Loucy (cell line): Measurements from ENCODE around the gene MEIKIN.

Experiments
- H2AFZ ChIP-seq: fragments of 200-600 bp; sonication (generic); 2 replicates; pipeline ENCODE4 v1.6.0; 2016; ENCODE audit warnings: antibody characterized with exemption, mild to moderate bottlenecking, low read length, moderate library complexity
- H3F3A ChIP-seq: fragments of 200-600 bp; 2 replicates; pipeline ENCODE4 v1.6.0; 2016; ENCODE audit warnings: antibody characterized with exemption, low read depth, mild to moderate bottlenecking
- H3K27me3 ChIP-seq: fragments of 200-600 bp; sonication (generic); 2 replicates; pipeline ENCODE4 v1.6.1; 2014; ENCODE audit warnings: low read length, mild to moderate bottlenecking; ENCODE audit not compliant: insufficient read depth, poor library complexity, severe bottlenecking
- H3K36me3 ChIP-seq: fragments of 200-600 bp; sonication (generic); 2 replicates; pipeline ENCODE4 v1.6.1; 2016; ENCODE audit warnings: low read length; ENCODE audit not compliant: insufficient read depth
- H3K4me1 ChIP-seq: fragments of 200-600 bp; sonication (generic); 2 replicates; pipeline ENCODE4 v1.5.1; 2014; ENCODE audit warnings: low read length, mild to moderate bottlenecking; ENCODE audit not compliant: insufficient read depth, poor library complexity, severe bottlenecking
- H3K4me2 ChIP-seq: fragments of 200-600 bp; sonication (generic); 2 replicates; pipeline ENCODE4 v1.6.0; 2014; ENCODE audit warnings: antibody characterized with exemption, low read length, low read depth, mild to moderate bottlenecking; ENCODE audit not compliant: poor library complexity, severe bottlenecking
- H3K4me3 ChIP-seq: fragments of 200-600 bp; sonication (generic); 2 replicates; pipeline ENCODE4 v1.5.1; 2014; ENCODE audit warnings: low read length, mild to moderate bottlenecking, mixed read lengths; ENCODE audit not compliant: poor library complexity, severe bottlenecking
- H3K79me2 ChIP-seq: fragments of 200-600 bp; sonication (generic); 2 replicates; pipeline ENCODE4 v1.6.1; 2014; ENCODE audit warnings: low read length; ENCODE audit not compliant: insufficient read depth
- H3K9ac ChIP-seq: fragments of 200-600 bp; sonication (generic); 2 replicates; pipeline ENCODE4 v1.6.0; 2014; ENCODE audit warnings: mild to moderate bottlenecking, low read depth, low read length, moderate library complexity; ENCODE audit not compliant: poor library complexity, severe bottlenecking
- H3K9me2 ChIP-seq: fragments of 200-600 bp; sonication (generic); replicated peaks from 2 replicates; pipeline ENCODE4 v1.6.1; 2016; ENCODE audit warnings: low read depth, low read length, mixed read lengths
- H3K9me3 ChIP-seq: fragments of 200-600 bp; sonication (generic); 2 replicates; pipeline ENCODE4 v1.6.1; 2014; ENCODE audit warnings: mild to moderate bottlenecking, antibody characterized with exemption, low read length, low read depth; ENCODE audit not compliant: insufficient read depth
- H4K20me1 ChIP-seq: fragments of 200-600 bp; sonication (generic); 2 replicates; pipeline ENCODE4 v1.6.0; 2014; ENCODE audit warnings: antibody characterized with exemption, low read length, mild to moderate bottlenecking; ENCODE audit not compliant: insufficient read depth, poor library complexity, severe bottlenecking
- EZH2phosphoT487 ChIP-seq: fragments of 200-600 bp; IDR thresholded peaks from 2 replicates; pipeline ENCODE4 v1.6.1; 2018; ENCODE audit warnings: antibody characterized with exemption, mild to moderate bottlenecking, moderate library complexity, borderline replicate concordance
- TF ChIP-seq, protein P1 (sequence below): fragments of 200-600 bp; sonication (generic); conservative IDR thresholded peaks from 2 replicates; pipeline ENCODE4 v1.5.1; 2014; ENCODE audit warnings: mild to moderate bottlenecking, antibody characterized with exemption, low read length

Gene MEIKIN

DNA sequence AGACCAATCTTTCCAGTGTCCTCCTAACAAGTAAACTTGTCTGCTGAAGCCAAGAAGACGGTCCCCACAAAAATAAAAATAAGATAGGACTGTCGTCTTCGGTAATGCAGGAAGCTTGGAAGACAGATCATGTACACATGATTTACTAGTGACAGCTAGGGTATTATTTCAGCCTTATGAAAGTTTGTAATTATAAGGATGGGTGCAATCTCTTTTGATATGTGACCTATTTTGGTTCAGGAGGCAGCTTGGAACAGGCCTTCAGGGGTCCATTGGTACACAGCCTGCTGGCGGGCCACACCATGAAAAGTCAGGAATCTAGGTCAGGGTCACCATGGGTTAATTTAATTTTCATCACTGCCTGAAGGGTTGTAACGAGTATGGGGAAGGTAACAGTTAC is 13.7 kb upstream of the MEIKIN start:
- Histone ChIP-seq H3K9me3 (no peaks in the 10 kb centered on the region), H3K4me1 (no peaks in the 10 kb centered on the region), H3K27me3 (no peaks in the 10 kb centered on the region), H3K4me3 (no peak overlapping the region), H3K79me2 (no peaks in the 10 kb centered on the region), H3K9me2 (no peaks in the 10 kb centered on the region), H2AFZ (no peak overlapping the region), H3F3A (no peaks in the 10 kb centered on the region), H3K36me3 (no peaks in the 10 kb centered on the region), H3K4me2 (no peak overlapping the region), H4K20me1 (no peaks in the 10 kb centered on the region), H3K9ac (no peak overlapping the region)
- TF ChIP-seq, protein P1, sequence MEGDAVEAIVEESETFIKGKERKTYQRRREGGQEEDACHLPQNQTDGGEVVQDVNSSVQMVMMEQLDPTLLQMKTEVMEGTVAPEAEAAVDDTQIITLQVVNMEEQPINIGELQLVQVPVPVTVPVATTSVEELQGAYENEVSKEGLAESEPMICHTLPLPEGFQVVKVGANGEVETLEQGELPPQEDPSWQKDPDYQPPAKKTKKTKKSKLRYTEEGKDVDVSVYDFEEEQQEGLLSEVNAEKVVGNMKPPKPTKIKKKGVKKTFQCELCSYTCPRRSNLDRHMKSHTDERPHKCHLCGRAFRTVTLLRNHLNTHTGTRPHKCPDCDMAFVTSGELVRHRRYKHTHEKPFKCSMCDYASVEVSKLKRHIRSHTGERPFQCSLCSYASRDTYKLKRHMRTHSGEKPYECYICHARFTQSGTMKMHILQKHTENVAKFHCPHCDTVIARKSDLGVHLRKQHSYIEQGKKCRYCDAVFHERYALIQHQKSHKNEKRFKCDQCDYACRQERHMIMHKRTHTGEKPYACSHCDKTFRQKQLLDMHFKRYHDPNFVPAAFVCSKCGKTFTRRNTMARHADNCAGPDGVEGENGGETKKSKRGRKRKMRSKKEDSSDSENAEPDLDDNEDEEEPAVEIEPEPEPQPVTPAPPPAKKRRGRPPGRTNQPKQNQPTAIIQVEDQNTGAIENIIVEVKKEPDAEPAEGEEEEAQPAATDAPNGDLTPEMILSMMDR, result no peak
- no peak for TF ChIP-seq EZH2phosphoT487

DNA sequence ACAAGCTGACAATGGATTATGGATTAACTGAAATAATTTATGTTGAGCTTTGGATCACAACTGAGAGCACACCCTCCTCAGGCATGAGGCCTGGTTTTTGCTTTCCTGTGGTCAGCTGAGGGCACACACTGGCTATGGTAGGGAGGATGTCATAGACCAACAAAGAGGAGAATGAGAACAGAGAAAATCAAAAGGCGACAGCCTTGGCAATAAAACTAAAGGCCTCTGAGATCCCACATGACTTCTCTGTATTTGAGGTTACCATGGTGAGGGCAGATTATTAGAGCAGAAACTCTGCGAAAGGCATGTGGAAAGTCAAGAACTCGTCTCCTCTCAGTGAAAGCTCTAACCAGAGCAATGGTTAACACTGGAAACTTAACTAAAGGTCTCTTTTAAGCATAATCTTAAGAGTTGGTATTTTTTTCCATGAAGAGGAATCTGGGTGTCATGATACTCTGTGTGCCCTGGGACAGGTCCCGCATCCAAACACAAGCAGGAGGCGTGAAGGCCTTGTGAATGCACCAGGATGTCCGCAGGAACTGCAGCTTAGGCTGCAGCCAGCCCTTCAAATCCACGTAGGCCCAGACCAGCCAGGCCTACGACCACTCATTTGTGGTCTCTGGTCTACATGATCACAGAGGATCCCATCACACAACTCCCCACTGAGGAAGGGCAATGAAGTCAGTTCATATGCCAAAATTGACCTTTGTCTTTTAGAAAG is 12.4 kb upstream of the MEIKIN start:
- no peak overlapping the region for H3K4me3 ChIP-seq
- no peaks in the 10 kb centered on the region for H3K9me2 ChIP-seq
- no peak overlapping the region for H3K9ac ChIP-seq
- H3K9me3 ChIP-seq, result no peaks in the 10 kb centered on the region
- H3K27me3 ChIP-seq, result no peaks in the 10 kb centered on the region
- TF ChIP-seq EZH2phosphoT487, result no peak
- TF ChIP-seq, protein P1, result no peak
- H3K4me1 ChIP-seq, result no peaks in the 10 kb centered on the region
- H4K20me1 ChIP-seq, result no peaks in the 10 kb centered on the region
- H3K36me3 ChIP-seq, result no peaks in the 10 kb centered on the region
- no peak overlapping the region for H2AFZ ChIP-seq
- no peaks in the 10 kb centered on the region for H3K79me2 ChIP-seq
- H3K4me2 ChIP-seq, result no peak overlapping the region
- H3F3A ChIP-seq, result no peaks in the 10 kb centered on the region

DNA sequence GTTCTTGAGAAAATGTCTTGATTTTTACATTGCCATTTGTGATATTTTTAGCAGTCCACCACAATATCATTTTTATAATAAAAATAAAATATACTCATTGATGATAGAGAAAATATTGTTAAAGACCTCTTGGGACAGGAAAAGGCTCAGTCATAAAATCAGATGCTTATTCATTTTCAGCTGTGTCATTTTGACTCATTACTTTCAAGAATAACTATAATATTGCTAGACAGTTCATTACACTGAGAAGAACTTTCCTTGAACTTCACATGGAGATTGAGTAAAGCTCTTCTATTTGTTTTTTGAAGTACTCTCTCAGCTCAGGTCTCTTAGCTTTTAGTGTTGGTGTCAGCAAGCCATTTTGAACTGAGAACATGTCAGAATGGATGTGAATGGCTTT is 8.5 kb upstream of the MEIKIN start:
- Histone ChIP-seq H3F3A (no peaks in the 10 kb centered on the region), H3K4me3 (no peak overlapping the region), H3K36me3 (no peaks in the 10 kb centered on the region), H3K9ac (no peak overlapping the region), H3K4me1 (no peaks in the 10 kb centered on the region), H3K4me2 (no peak overlapping the region), H3K9me3 (no peaks in the 10 kb centered on the region), H3K79me2 (no peaks in the 10 kb centered on the region), H3K27me3 (no peaks in the 10 kb centered on the region), H4K20me1 (no peaks in the 10 kb centered on the region), H2AFZ (no peak overlapping the region), H3K9me2 (no peaks in the 10 kb centered on the region)
- TF ChIP-seq, protein P1, result no peak
- no peak for TF ChIP-seq EZH2phosphoT487
